NCI-H1048 (cell line): Measurements from ENCODE around the gene POU3F3.

ENCODE experiments used
- DNase-seq: peaks from one replicate; lab custom pipeline; 2025; lab: John Stamatoyannopoulos, UW

POU3F3 gene

DNA sequence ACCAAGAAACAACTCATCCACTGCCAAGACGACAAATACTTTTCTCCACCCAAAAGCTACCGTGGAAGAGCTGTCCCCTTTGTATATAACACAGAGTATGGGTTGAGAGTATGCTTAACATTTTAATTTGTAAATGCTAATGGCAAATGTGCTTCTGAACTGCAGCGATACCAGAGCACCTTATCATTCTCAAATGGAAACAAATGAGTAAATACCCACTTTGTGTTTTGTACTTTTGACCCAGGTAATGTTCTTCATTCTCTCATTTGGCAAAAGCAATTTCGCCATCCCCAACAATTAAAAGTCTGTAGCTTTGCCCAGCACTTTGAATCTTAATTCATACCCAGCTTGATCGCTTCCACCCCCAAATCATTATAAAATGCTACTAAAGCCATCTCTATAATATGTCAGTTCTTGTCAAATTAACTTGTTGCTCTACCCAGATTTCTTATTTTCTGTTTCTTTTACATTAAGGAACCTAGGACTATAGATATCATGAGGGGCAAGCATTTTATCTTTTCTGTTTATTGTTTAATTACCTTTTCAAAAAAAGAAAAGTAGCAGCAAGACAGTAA lies 6.2 kb upstream of the POU3F3 start:
- no peak for DNase-seq

- no peak for DNase-seq
These were observed 5.4 kb upstream of the POU3F3 start for GRCh38 chr2:104848526-104848925.

GRCh38 chr2:104849101-104849500 lies 4.8 kb upstream of the POU3F3 start:
- DNase-seq, result no peak

DNA sequence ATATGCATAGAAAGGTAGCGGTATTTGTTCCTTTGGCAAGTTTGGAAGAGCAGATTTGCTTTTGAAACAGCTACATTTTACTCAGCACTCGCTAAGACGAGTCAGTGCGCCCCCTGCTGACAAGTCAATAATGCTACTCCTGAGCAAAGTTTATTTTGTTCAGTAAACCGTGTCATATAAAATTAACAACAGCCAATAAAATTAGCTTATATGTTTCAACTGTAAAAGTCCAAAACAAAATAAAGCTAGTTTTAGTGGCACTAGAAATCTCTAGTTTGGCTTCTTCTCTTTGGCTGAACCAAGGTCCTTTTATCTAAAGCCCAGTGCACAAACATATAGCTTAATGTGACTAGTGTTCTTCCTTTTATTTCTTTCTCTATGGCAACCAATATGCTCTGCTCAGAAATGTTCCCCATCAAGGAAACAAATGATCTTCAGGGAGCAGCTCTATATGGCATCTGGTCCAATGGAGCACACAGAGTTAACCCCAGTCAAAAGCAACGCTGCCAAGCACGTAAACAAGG lies 4.2 kb upstream of the POU3F3 start:
- DNase-seq, result no peak

- no peak for DNase-seq
These were observed 3.3 kb upstream of the POU3F3 start for GRCh38 chr2:104850361-104851290.

GRCh38 chr2:104851291-104852089 lies 2.4 kb upstream of the POU3F3 start:
- no peak for DNase-seq

- no peak for DNase-seq
These were observed 1.7 kb upstream of the POU3F3 start for GRCh38 chr2:104852090-104852666.

- DNase-seq, result no peak
These were observed 744 bp downstream of the POU3F3 start for GRCh38 chr2:104854498-104855220.

- DNase-seq, result no peak
These were observed 1.5 kb downstream of the POU3F3 start for GRCh38 chr2:104855221-104856085.

- DNase-seq, result no peak
These were observed 2.4 kb downstream of the POU3F3 start for GRCh38 chr2:104856086-104856972.

DNA sequence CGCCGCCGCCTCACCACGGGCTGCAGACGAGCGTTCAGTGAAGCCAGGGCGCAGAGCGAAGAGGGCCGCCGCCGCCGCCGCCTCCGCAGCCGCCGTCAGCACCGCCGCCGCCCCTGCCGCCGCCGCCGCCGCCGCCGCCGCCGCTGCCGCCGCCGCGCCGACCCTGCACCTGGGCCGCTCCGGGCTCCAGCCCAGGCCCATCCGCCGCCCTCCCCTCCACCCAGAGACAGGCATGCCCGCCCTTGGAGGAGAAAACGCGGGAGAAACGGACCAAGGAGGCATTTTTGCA lies 3.0 kb downstream of the POU3F3 start:
- no peak for DNase-seq

GRCh38 chr2:104857262-104858005 lies 3.5 kb downstream of the POU3F3 start:
- no peak for DNase-seq

DNA sequence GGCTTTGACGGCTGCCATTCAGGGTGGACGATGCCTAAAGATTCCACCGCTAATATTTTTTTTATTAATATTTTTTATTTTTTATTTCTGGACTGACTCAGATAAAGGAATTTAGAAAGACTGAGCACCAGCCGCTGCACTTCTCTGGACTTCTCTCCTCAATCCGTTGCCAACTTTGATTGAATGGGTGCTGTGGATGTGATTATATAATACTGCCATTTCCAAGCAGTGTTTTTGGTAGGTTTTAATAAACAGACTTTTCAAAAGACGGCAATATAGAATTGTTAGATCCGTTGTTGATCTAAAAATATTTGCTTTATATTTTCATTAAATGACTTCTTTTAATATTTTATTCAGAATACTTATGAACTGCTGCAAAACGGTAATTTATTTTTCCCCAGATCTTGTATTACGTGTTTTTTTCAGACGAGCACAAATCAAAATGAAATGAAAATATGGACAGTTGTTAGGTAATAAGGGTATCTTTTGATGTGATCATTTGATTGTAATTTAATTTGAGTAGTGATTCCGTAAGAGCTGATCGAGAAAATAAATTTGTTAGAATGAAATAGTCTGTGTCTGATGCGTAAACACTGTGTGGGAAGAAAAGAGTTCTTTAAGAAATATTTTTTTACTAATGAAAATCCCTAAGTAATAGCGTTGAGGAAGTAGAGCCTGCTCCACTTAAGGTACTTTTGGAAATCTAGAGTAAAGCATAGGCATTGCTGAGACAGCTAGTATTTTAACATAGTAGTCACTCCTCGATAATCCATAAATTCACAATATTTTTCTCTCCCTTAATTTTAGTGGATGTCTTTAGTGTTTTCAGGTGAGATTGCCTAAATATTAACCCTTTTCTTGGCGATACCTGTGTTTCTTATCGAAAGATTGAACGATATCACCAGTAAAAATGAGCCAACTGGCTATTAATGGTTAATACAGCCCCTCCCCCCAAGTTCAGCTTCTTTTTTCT lies 4.4 kb downstream of the POU3F3 start:
- no peak for DNase-seq

DNA sequence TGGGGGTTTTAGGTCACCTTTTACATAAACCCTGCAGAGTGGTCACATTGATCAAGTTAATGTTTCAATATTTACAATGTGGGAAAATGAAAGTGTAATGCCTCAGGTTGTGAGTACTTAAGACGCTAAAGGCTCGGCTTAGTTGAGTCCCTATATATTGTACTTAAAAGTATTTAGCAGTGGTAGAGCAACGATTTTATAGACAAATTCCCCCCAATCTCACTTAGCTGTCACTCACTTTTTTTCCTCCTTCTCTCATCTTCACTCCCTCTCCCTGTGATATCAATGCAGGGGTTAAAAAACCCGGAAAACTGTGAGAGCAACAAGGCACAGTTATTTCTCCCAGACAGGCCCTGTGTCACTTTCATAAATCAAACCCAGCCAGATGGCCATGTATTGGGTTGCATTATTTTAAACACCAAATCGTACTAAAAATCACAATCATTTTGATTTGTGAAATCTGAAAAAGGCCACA lies 5.4 kb downstream of the POU3F3 start:
- DNase-seq, result no peak

- DNase-seq, result no peak
These were observed 6.0 kb downstream of the POU3F3 start for GRCh38 chr2:104859766-104860450.

DNA sequence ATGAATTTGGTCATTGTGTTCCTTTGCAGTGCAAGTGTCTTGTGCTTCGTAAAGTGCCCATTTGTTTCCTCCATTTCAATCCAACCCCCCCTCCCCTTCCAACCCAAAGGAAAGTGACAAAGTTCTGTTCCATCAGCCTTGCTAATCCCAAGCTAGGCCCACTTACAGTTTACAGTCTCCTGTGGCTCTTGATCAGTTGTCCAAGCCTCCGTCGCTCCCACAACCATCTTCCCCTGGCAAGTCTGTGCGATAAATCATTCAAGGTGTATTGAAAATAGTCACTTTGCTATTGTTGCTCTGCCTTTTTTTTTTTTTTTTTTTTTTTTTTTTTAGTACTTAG lies 6.5 kb downstream of the POU3F3 start:
- no peak for DNase-seq
